ENCODE data around the gene TSPAN5.

TSPAN5 gene

GRCh38 chr4:98524230-98524629 lies 134.2 kb downstream of the TSPAN5 start:
- Histone ChIP-seq H3K36me3 (ENCODE audit: control insufficient read depth in 2 of 2, insufficient read depth in 2 of 2, low read length in 2 of 2) (no peaks in the 10 kb centered on the region), H3K9me3 (ENCODE audit: control insufficient read depth in 2 of 2, low read length in 2 of 2) (no peaks in the 10 kb centered on the region), H3K4me1 (ENCODE audit: control insufficient read depth in 2 of 2, insufficient read depth in 2 of 2, low read length in 2 of 2) (no peaks in the 10 kb centered on the region), H3K4me3 (ENCODE audit: low read length in 2 of 2) (no peak overlapping the region), H3K27me3 (ENCODE audit: control insufficient read depth in 2 of 2, insufficient read depth in 2 of 2, low read length in 2 of 2) (no peaks in the 10 kb centered on the region), H3K27ac (ENCODE audit: low read depth in 2 of 2, low read length in 2 of 2) (no peak overlapping the region), H3K9ac (ENCODE audit: low read depth in 1 of 2, low read length in 2 of 2) (no peak overlapping the region)

- H3K9ac ChIP-seq (ENCODE audit: low read depth in 1 of 2, low read length in 2 of 2): no peak overlapping the region
- H3K4me1 ChIP-seq (ENCODE audit: control insufficient read depth in 2 of 2, insufficient read depth in 2 of 2, low read length in 2 of 2): no peaks in the 10 kb centered on the region
- no peaks in the 10 kb centered on the region for H3K27me3 ChIP-seq (ENCODE audit: control insufficient read depth in 2 of 2, insufficient read depth in 2 of 2, low read length in 2 of 2)
- no peaks in the 10 kb centered on the region for H3K9me3 ChIP-seq (ENCODE audit: control insufficient read depth in 2 of 2, low read length in 2 of 2)
- no peak overlapping the region for H3K4me3 ChIP-seq (ENCODE audit: low read length in 2 of 2)
- no peak overlapping the region for H3K27ac ChIP-seq (ENCODE audit: low read depth in 2 of 2, low read length in 2 of 2)
- H3K36me3 ChIP-seq (ENCODE audit: control insufficient read depth in 2 of 2, insufficient read depth in 2 of 2, low read length in 2 of 2): no peaks in the 10 kb centered on the region
Observed at GRCh38 chr4:98522636-98523395, 135.6 kb downstream of the TSPAN5 start.

- Histone ChIP-seq H3K4me1 (ENCODE audit: control insufficient read depth in 2 of 2, insufficient read depth in 2 of 2, low read length in 2 of 2) (no peaks in the 10 kb centered on the region), H3K36me3 (ENCODE audit: control insufficient read depth in 2 of 2, insufficient read depth in 2 of 2, low read length in 2 of 2) (no peaks in the 10 kb centered on the region), H3K9ac (ENCODE audit: low read depth in 1 of 2, low read length in 2 of 2) (no peak overlapping the region), H3K27ac (ENCODE audit: low read depth in 2 of 2, low read length in 2 of 2) (no peak overlapping the region), H3K4me3 (ENCODE audit: low read length in 2 of 2) (no peak overlapping the region), H3K27me3 (ENCODE audit: control insufficient read depth in 2 of 2, insufficient read depth in 2 of 2, low read length in 2 of 2) (no peaks in the 10 kb centered on the region), H3K9me3 (ENCODE audit: control insufficient read depth in 2 of 2, low read length in 2 of 2) (no peaks in the 10 kb centered on the region)
Observed at GRCh38 chr4:98522062-98522461, 136.3 kb downstream of the TSPAN5 start.

- Histone ChIP-seq H3K36me3 (ENCODE audit: control insufficient read depth in 2 of 2, insufficient read depth in 2 of 2, low read length in 2 of 2) (no peaks in the 10 kb centered on the region), H3K27me3 (ENCODE audit: control insufficient read depth in 2 of 2, insufficient read depth in 2 of 2, low read length in 2 of 2) (no peaks in the 10 kb centered on the region), H3K27ac (ENCODE audit: low read depth in 2 of 2, low read length in 2 of 2) (no peak overlapping the region), H3K4me3 (ENCODE audit: low read length in 2 of 2) (no peak overlapping the region), H3K9ac (ENCODE audit: low read depth in 1 of 2, low read length in 2 of 2) (no peak overlapping the region), H3K9me3 (ENCODE audit: control insufficient read depth in 2 of 2, low read length in 2 of 2) (no peaks in the 10 kb centered on the region), H3K4me1 (ENCODE audit: control insufficient read depth in 2 of 2, insufficient read depth in 2 of 2, low read length in 2 of 2) (no peaks in the 10 kb centered on the region)
Observed at GRCh38 chr4:98521486-98521885, 136.9 kb downstream of the TSPAN5 start.

- H3K4me3 ChIP-seq (ENCODE audit: low read length in 2 of 2): no peak overlapping the region
- H3K4me1 ChIP-seq (ENCODE audit: control insufficient read depth in 2 of 2, insufficient read depth in 2 of 2, low read length in 2 of 2): no peaks in the 10 kb centered on the region
- no peaks in the 10 kb centered on the region for H3K9me3 ChIP-seq (ENCODE audit: control insufficient read depth in 2 of 2, low read length in 2 of 2)
- no peak overlapping the region for H3K9ac ChIP-seq (ENCODE audit: low read depth in 1 of 2, low read length in 2 of 2)
- H3K36me3 ChIP-seq (ENCODE audit: control insufficient read depth in 2 of 2, insufficient read depth in 2 of 2, low read length in 2 of 2): no peaks in the 10 kb centered on the region
- H3K27ac ChIP-seq (ENCODE audit: low read depth in 2 of 2, low read length in 2 of 2): no peak overlapping the region
- no peaks in the 10 kb centered on the region for H3K27me3 ChIP-seq (ENCODE audit: control insufficient read depth in 2 of 2, insufficient read depth in 2 of 2, low read length in 2 of 2)
Observed at GRCh38 chr4:98519268-98519977, 139.0 kb downstream of the TSPAN5 start.

GRCh38 chr4:98518559-98519267 lies 139.7 kb downstream of the TSPAN5 start:
- Histone ChIP-seq H3K27me3 (ENCODE audit: control insufficient read depth in 2 of 2, insufficient read depth in 2 of 2, low read length in 2 of 2) (no peaks in the 10 kb centered on the region), H3K4me1 (ENCODE audit: control insufficient read depth in 2 of 2, insufficient read depth in 2 of 2, low read length in 2 of 2) (no peaks in the 10 kb centered on the region), H3K9me3 (ENCODE audit: control insufficient read depth in 2 of 2, low read length in 2 of 2) (no peaks in the 10 kb centered on the region), H3K4me3 (ENCODE audit: low read length in 2 of 2) (no peak overlapping the region), H3K27ac (ENCODE audit: low read depth in 2 of 2, low read length in 2 of 2) (no peak overlapping the region), H3K36me3 (ENCODE audit: control insufficient read depth in 2 of 2, insufficient read depth in 2 of 2, low read length in 2 of 2) (no peaks in the 10 kb centered on the region), H3K9ac (ENCODE audit: low read depth in 1 of 2, low read length in 2 of 2) (no peak overlapping the region)

- Histone ChIP-seq H3K27me3 (ENCODE audit: control insufficient read depth in 2 of 2, insufficient read depth in 2 of 2, low read length in 2 of 2) (no peaks in the 10 kb centered on the region), H3K36me3 (ENCODE audit: control insufficient read depth in 2 of 2, insufficient read depth in 2 of 2, low read length in 2 of 2) (no peaks in the 10 kb centered on the region), H3K27ac (ENCODE audit: low read depth in 2 of 2, low read length in 2 of 2) (no peak overlapping the region), H3K4me1 (ENCODE audit: control insufficient read depth in 2 of 2, insufficient read depth in 2 of 2, low read length in 2 of 2) (no peaks in the 10 kb centered on the region), H3K9me3 (ENCODE audit: control insufficient read depth in 2 of 2, low read length in 2 of 2) (no peaks in the 10 kb centered on the region), H3K9ac (ENCODE audit: low read depth in 1 of 2, low read length in 2 of 2) (no peak overlapping the region), H3K4me3 (ENCODE audit: low read length in 2 of 2) (no peak overlapping the region)
Observed at GRCh38 chr4:98517218-98518021, 141.0 kb downstream of the TSPAN5 start.

GRCh38 chr4:98516441-98517217 lies 141.8 kb downstream of the TSPAN5 start:
- Histone ChIP-seq H3K4me3 (ENCODE audit: low read length in 2 of 2) (no peak overlapping the region), H3K27ac (ENCODE audit: low read depth in 2 of 2, low read length in 2 of 2) (no peak overlapping the region), H3K9ac (ENCODE audit: low read depth in 1 of 2, low read length in 2 of 2) (no peak overlapping the region), H3K36me3 (ENCODE audit: control insufficient read depth in 2 of 2, insufficient read depth in 2 of 2, low read length in 2 of 2) (no peaks in the 10 kb centered on the region), H3K9me3 (ENCODE audit: control insufficient read depth in 2 of 2, low read length in 2 of 2) (no peaks in the 10 kb centered on the region), H3K27me3 (ENCODE audit: control insufficient read depth in 2 of 2, insufficient read depth in 2 of 2, low read length in 2 of 2) (no peaks in the 10 kb centered on the region), H3K4me1 (ENCODE audit: control insufficient read depth in 2 of 2, insufficient read depth in 2 of 2, low read length in 2 of 2) (no peaks in the 10 kb centered on the region)

- Histone ChIP-seq H3K27me3 (ENCODE audit: control insufficient read depth in 2 of 2, insufficient read depth in 2 of 2, low read length in 2 of 2) (no peaks in the 10 kb centered on the region), H3K27ac (ENCODE audit: low read depth in 2 of 2, low read length in 2 of 2) (no peak overlapping the region), H3K4me1 (ENCODE audit: control insufficient read depth in 2 of 2, insufficient read depth in 2 of 2, low read length in 2 of 2) (no peaks in the 10 kb centered on the region), H3K4me3 (ENCODE audit: low read length in 2 of 2) (no peak overlapping the region), H3K9me3 (ENCODE audit: control insufficient read depth in 2 of 2, low read length in 2 of 2) (no peaks in the 10 kb centered on the region), H3K9ac (ENCODE audit: low read depth in 1 of 2, low read length in 2 of 2) (no peak overlapping the region), H3K36me3 (ENCODE audit: control insufficient read depth in 2 of 2, insufficient read depth in 2 of 2, low read length in 2 of 2) (no peaks in the 10 kb centered on the region)
Observed at GRCh38 chr4:98516042-98516440, 142.4 kb downstream of the TSPAN5 start.
